HG03066 (cell line): ENCODE measurements around the gene TMEM169.

Source experiments
- ATAC-seq: cut with Tn5 transposase; IDR thresholded peaks from one replicate; pipeline ENCODE4 v1.9.1; 2021; ENCODE audit warnings: low read depth; ENCODE audit not compliant: unreplicated experiment

Gene TMEM169

DNA sequence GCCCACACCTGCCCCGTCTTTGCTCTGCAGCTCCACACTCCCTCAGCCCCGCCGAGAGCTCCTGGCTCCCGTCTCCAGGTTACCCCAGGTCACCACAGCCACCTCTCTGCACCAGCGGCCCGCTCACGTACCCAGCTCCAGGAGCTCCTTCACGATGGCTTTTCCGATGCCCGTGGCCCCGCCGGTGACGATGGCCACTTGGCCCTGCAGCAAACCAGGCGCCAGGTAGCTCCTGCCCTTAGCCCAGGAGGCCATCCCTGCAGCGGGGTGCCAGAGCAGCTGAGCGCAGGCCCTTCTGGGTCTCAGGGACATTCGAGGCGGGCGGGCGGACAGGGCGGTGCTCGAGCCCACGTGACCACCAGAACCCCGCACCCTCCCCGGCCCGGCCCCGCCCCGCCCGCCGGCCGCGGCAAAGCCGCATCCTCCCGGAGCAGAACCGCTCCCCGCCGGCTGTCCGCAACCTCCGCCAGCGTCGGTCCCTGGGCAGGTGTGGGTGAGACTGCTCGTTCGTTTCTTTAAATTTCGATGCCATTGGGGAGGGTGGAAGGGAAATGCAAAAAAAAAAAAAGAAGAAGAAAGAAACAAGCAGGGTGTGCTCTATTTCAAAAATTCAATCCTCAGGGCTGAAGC, at the start of gene TMEM169, which contains the start of gene PECR:
Gene TMEM169 (plus strand): TSS at position 433 of the 630 bp plus-strand sequence. CDS start 14,045 bp downstream, outside the sequence.
Gene PECR (minus strand): TSS at position 323 of the 630 bp plus-strand sequence. CDS start 68 bp downstream, at position 255.
- peak; percentile 97 for ATAC-seq

GRCh38 chr2:216031960-216032689, 49.6 kb upstream of the TMEM169 start:
- ATAC-seq = peak; percentile 74

GRCh38 chr2:216033403-216033802, 48.3 kb upstream of the TMEM169 start:
- ATAC-seq = no peak

GRCh38 chr2:216034065-216034464, 47.7 kb upstream of the TMEM169 start:
- ATAC-seq = peak; percentile 38

GRCh38 chr2:216039918-216040317, 41.8 kb upstream of the TMEM169 start:
- ATAC-seq = no peak

DNA sequence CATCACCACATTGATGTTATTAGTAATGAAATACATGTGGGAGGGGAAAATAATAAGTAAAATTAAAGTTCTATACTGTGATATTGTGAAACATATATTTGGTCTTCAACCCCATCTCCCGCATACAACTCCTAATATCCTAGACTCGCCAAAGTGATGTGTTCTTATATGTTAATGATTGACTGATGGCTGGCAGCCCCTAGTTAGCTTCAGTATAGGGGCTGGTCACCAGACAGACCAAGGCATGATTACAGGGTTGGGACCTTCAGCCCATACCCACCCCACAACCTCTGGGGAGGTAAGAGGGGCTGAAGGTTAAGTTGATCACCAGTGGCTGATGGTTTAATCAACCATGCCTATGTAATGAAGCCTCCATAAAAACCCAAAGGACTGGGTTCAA, 40.3 kb upstream of the TMEM169 start:
- no peak for ATAC-seq

GRCh38 chr2:216043949-216044348, 37.8 kb upstream of the TMEM169 start:
- ATAC-seq = no peak

DNA sequence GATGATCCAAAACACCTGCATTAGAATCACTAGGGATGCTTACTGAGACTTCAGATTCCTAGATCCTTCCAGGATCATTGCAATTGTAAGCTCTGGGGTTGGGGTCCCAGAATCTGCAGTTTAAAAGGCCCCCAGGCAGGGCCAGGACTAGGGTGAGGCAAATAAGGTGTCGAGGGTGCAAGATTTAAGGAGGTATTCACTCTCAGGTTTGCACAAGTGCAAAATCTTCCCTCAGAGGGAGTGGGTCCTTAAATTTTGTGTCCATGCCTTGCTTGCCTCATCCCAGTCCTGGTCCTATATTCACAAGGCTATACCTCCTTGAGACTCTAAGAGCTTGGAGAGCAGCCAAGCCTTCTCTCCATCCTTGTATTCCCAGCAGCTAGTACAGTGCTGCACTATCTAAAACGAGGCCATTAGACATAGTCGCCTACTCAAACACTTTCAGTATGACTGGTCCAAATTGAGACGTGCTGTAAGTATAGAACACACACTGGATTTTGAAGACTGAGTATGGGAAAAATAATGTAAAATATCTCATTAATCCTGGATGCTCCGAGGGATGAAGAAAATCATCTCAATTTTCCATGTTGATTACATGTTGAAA, 36.7 kb upstream of the TMEM169 start:
- ATAC-seq = peak; percentile 97

DNA sequence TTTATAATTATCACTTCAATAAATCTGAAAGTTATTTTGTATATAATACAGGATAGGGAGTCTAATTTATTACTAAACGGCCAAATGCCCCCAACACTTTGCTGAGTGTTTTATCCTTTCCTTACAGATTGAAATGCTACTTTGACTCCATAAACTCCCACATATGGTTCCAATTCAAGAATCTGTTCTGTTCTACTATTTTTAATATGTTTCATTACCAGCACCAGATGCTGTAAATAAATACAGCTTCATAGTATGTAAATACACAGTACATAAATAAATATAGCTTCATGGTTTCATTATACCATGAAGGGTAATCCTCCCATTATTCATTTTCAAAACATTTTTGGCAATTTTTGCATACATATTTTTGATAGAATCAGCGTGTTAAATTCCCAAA, 34.3 kb upstream of the TMEM169 start:
- ATAC-seq = no peak

- no peak for ATAC-seq
Observed at GRCh38 chr2:216049452-216049851, 32.3 kb upstream of the TMEM169 start.

- no peak for ATAC-seq
Observed at GRCh38 chr2:216051350-216051749, 30.4 kb upstream of the TMEM169 start.

DNA sequence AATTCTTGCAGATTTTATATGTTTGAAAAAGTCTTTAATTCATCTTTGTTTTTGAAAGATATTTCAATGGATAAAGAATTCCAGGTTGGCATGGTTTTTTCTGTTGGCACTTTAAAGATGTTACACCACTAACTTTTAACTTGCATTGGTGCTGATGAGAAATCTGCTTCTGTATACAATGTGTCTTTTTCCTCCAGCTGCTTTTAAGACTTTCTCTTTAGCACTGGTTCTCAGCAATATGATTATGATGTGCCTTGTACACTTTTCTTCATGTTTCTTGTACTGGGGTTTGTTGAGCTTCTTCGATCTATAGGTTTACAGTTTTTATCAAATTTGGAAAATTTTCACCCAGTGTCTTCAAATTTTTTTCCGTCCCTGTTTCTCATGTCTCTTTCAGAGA, 29.3 kb upstream of the TMEM169 start:
- ATAC-seq = no peak

DNA sequence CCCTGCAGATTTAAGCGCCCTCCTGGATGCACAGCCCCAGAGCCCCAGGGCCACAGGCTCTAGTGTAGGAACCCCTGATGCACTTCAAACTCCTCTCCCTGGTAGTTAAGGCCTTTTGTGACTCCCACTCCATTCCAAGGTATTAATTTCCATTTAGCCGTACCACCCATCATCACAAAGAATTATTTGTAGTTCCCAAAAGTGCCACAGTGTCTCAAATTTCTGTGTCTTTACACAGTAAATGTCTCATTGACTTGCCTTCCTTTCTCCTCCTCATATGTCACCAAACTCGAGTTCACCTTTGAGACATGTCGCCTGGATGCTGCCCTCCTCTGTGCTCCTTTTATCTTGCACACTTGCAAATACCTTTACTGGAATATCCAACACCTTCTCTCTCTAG, 26.0 kb upstream of the TMEM169 start:
- ATAC-seq = no peak

DNA sequence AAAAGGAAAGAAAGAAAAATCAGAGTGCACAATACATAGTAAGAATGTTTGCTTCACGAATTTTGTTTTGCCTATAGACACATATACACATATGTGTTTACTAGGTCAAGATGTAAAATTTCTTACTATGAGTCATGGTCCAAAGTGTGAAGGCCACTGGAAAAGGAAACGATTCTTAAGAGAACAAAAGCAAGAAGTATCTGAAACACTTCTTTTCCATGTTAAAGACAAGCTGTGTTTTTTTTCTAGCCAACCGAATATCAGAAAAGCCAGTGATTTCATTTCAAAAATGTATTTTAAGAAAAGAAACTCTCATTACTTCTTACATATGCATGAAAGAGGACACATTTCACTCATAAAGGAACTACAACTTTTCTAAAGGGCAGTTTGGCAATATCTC, 25.0 kb upstream of the TMEM169 start:
- ATAC-seq = peak; percentile 51

GRCh38 chr2:216057688-216058193, 24.0 kb upstream of the TMEM169 start:
- peak; percentile 81 for ATAC-seq

- no peak for ATAC-seq
Observed at GRCh38 chr2:216059233-216059834, 22.4 kb upstream of the TMEM169 start.

GRCh38 chr2:216064014-216064630, 17.6 kb upstream of the TMEM169 start:
- ATAC-seq = no peak

DNA sequence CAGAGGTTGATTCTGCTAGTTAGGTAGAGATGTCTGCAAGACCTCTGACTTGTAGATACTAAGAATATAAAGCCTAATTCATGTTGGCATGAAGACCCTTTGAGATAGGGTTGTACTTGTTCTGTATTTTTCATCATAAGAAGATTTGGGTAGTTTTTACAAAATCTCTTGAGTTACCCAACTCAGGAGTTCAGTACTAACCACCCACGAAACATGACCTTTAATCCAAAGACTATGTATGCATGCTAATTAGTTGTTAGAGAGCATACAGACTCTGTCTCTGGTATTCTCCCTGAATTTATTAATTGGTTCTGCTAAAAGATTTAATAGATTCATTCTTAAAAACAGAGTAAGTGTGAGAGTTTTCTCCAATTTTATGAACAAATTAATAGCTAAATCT, 17.1 kb upstream of the TMEM169 start:
- ATAC-seq = no peak

DNA sequence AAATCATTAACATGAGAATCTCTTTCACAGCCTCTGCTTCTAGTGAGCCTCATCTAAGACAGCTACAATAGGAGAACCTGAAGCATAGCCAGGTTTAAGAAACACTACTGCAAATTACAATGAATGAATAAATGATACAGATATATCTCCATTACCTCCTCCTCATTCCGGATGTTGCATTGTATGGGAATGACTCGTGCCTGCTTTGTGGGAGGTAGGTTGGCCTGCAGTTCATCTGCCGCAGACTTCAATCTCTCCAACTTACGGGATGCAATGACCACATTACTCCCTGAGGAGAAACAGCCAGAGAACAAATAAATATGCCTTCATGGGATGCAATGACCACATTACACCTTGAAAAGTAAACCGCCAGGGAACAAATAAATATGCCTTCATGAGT, 15.5 kb upstream of the TMEM169 start:
- ATAC-seq = no peak

DNA sequence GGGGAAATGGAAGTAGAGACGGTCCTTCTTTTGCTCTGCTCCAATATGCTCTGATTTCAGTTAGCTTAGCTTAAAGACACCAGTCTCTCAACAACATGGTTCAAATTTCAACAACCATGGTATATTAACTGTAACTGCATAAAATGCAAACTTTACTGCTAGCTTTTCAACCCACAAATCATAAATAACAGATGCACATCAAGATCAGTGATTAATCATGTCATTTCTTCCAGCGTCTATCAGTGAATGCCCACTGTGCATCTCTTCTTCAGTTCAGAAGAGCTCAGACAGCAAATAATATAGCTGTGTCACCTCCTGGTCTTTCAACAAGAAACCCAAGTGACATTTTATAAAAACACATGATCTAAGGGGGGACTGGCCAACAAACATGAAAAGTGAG, 12.7 kb upstream of the TMEM169 start:
- ATAC-seq = no peak

DNA sequence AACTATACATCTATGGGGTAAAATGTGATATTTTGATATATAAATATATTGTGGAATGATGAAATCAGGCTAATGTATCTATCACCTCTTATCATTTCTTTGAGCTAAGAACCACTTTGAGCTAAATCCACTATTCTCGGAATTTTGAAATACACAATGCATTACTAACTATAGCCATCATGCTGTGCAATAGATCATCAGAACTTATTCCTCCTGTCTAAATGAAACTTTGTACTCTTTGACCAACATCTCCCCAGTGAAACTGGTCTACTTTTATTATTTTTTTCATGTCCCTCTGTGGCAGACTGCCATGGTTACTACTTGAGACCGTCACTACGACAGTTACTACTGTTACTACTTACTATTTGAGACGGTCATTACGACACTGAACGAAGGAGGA, 11.5 kb upstream of the TMEM169 start:
- ATAC-seq = no peak
